ENCODE measurements around the gene QDPR.

Gene QDPR

DNA sequence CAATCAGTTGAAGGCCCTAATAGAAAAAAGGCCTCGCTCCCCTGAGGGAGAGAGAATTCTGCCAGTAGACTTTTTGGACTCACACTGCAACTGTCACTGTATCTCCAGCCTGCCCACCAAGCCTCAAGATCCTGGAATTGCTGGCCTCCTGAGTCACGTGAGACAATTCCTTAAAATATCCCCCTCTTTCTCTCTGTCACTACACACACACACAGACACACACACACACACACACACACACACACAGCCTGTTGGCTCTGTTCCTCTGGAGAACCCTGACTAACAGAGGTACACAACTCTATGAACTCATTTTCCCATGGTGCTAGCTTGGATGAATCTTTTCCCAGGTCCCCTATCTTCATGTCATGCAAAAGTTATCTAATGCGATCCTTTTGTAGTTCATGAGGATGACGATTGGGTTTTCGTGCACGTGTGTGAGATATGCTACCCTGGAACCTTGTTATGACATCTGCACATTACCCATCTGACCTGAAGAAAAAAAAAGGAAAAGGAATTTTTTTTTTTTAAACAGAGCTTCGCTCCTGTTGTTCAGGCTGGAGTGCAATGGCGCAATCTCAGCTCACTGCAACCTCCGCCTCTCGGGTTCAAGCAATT, 16.8 kb upstream of the QDPR start:
- DNase-seq (ENCODE audit: low spot score) = no peak

DNA sequence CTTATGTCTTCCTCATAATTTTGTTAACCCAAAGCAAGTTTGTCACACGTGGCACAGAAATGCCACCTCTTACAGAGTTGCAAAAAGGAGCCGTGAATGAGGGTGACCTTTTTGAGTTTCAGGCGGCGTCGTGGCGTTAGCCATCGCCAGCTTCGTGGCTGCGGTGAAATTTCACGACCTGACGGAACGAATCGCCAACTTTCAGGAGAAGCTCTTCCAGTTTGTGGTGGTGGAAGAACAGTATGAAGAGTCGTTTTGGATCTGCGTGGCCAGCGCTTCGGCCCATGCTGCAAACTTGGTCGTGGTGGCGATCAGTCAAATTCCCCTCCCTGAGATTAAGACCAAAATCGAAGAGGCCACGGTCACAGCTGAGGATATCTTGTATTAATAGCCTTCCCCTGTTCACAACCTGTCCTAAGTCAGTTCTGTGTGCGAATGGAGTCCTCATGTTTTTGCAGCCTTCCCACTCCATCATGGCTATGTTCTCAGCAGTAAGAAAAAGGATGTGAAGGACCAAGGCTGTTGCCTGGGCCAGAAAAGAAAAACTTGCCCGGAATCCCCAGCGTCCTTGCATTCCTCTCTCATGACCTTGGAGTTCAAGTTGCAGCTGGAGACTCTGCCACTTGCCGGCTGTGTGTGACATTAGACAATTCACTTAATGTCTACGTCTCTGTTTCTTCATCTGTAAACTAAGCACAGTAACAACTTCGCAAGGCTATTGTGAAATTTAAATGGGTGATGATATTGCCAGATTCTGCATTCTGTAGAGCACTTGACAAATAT, 15.0 kb upstream of the QDPR start:
- DNase-seq (ENCODE audit: low spot score) = no peak

DNA sequence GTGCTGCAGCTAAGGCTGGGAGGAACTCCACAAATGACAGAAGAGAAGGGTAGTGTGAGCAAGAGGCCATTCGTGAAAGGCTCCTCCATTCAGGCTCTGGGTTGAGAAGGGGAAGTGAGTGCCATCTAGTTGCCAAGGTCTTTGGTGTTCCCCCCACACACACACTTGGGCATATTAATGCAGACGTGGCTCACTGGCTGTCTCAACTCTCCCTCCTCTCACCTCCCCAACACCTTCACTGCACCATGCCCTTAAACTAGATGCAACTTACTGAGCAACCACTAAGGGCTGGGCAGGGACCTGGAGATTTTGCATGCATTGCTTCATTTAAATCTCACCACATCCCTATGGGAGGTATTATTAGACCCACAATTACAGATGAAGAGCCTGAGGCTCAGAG, 11.8 kb upstream of the QDPR start:
- DNase-seq (ENCODE audit: low spot score) = no peak

DNA sequence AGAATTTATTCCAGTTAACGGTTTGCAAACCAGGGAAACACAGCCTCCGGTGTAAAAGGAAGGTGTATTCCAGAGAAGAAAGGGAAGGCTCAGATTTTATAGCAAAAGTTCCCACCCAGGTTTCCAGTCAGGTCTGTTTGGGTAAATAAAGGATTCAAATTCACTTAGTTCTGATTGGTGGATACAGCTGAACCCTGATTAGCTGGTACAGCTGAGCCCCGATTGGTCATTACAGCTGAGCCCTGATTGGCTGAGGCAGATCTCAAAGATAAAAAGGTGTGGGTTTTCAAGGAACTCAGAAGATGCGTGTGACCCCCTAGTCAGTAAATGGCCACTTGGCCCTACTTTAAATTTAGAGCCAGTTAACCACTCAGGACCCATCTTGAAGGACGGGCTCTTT, 9.7 kb upstream of the QDPR start:
- DNase-seq (ENCODE audit: low spot score) = no peak

DNA sequence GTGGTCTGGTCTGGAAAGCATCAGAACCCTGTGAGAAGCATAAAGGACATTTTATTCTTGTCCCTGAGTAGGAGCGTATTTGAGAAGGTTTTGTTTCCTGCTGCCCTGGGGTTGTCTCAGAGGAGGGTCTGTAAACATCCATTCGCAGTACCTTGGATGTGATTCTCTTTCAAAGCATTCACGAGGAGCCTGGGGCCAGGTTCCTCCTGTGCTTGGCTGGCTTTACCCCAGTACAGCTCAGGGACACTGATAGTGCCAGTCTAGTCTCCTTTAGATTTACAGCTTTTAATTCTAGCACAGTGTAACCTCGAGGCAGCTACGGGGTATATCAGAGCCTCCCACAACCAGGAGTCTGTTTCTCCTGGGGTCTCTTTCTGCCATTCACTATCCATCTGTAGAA, 5.8 kb upstream of the QDPR start:
- no peak for DNase-seq (ENCODE audit: low spot score)

DNA sequence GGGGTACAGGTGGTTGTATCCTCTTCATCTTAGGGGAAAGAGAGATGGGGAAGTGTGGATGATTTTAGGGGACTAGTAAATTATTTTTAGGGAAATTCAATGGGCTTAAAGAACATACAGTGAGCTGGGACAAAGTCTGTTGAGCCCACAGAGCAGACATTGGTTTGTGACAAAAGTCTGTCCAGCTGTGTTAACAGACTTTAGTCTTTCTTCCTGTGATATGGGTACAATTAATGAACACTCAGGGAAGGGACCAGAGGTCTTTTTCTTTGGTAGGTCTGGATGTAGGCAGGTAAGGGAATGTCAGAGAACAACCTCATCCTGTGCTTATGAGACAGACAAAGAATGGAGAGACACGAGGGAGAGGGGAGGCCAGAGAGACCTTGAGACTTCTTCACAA, 5.1 kb upstream of the QDPR start:
- no peak for DNase-seq (ENCODE audit: low spot score)

DNA sequence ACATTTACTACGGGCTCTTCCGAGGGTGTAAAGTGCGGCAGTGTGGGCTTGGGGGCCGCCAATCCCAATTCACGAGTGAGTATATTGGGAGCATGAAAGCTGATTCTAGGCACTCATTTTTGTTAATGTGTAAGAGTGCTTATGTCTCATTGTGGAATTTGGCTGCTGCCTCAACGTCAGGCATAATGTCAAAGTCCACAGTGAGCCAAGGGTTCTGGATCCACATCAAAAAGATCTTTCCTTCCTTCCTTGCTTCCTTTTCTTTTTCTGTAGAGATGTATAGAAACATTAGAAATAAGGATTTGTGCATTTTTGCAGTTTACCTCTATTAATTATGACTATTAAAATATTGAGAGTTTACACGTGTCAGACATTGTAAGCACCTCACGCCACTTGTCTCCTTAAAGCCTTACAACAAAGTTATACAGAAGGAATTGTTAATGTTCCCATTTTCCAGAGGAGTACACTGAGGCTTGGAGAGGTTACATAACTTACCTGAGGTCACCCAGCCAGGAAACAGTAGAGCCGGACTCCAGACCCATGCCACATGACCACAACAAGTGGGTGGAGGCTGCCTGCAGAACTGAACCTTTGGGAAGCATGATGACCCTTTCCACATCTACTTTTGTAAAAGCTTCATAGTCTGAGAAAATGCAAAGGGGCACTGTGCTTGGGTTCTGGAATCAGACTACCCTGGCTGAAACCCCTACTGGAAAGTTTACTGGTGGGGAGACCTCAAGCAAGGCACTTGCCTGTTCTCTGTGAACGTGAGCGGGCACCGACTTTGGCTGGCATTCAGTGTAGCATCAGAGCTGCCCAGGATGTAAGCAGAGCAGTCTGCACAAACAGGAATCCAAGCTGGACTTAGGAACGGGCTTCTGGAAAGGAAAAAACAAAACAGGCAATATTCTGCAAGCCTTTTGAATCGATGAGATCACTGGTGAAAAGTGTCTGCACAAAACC, 3.8 kb upstream of the QDPR start:
- no peak for DNase-seq (ENCODE audit: low spot score)

DNA sequence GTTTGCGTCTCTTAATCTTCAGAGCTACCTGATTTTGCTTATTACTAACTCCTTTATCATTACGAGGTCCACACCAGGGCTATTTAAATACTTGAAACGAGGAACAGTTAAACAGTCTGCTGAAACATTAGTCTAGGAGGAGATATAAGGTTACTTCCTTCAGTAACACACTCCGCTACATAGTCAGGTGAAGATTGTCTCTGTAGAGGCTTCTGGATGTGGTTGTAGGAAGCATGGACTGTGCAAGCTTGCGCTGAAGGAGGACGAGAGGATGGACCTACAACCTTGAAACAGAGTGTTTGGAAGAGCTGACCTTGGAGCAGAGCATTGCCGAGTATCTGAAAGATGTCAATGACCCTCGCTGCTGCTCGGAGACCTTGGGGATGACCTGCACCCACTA, 3.0 kb upstream of the QDPR start, which contains the start of gene CLRN2:
Gene CLRN2, plus strand, starts transcription at position 301 of the 400 bp plus-strand sequence. CDS start 102 bp downstream, outside the sequence.
- no peak for DNase-seq (ENCODE audit: low spot score)

DNA sequence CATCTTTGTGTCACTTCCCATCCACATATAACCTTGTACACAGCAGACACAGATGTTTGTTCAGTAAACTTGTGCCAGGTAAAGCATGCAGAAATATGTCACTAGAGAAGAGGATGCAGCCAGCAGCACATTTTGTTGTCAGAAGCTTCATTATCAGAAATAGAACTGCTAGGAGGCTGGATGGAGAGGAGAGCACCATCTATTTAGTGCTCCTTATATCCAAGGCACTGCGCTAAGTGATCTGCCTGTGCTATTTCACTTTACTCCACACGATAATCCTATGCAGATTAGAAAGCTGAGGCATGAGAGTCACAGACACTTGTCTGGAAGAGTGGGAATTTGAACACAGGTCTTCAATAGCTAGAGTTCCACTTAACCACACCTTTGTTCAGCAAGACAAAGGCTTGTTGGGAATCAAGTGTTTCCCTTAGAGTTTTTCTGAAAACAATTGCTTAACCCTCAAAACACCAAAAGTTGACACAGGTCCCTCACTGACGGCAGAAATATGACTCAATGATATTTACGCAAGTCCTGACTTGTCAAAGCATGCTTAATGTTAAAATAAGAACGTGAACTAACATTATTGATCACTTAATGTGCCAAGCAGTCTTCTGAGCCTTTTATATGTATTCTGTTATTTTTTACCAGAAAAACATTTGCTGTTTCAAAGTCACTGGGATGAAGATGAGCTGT, 1.2 kb upstream of the QDPR start:
- DNase-seq (ENCODE audit: low spot score) = no peak

DNA sequence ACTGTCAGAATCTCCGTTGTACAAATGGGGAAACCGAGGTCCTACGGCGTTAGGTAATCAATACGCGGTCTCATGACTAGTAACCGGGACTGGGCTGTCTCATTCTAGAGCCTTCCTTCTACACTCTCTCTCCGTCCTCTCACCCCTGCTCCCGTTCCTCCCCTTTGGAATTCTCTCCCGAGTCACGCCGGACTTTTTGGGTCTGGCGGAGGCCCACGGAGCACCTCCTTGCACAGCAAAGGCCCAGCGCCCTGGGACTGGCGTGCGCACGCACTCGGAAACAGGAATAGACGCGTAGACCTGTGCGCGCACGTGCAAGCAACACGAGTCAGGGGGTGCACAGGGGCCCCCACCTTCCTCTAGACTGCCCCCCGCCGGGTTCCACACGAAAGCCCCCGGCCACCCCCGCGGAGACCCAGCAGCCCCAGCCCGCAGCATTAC, 361 bp downstream of the QDPR start:
- DNase-seq (ENCODE audit: low spot score) = peak; percentile 67

DNA sequence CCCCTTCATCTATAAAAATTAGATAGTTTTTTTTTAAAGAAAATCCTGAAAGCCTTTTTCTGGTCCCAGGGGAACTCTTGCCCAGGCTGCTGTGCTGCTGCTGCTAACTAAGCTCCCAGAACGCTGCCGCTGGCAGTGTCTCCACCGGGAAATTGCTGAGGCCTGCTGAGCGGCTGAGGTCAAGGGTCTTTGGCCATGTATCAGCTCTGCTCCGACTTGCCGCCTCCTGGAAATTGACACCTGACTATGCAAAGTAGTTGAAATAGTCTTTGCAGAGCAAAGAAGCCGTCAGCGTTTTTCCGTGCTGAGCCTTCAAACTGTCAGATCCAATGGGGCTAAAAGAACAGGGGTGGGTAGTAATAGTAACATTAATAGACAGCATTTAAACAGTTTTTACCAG, 839 bp downstream of the QDPR start:
- DNase-seq (ENCODE audit: low spot score) = peak; percentile 52

DNA sequence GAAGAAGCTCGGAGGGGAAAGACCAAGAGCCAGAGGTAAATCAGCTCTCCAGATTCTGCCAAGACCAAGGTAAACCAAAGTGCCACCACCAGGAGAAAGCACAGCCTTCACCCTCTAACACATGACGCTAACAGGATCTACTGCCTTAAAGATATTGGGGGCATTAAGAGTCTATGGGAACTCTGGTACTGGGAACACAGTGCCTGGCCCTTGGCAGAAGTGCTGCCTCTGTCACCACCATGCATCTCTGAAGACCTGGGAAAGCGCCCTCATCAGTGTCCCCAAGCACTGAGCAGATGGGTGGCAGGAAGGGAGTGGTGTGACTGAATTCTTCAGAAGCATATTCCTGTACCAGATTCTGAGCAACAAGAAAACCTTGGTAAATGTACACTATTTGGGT, 1.3 kb downstream of the QDPR start:
- DNase-seq (ENCODE audit: low spot score) = peak; percentile 43

DNA sequence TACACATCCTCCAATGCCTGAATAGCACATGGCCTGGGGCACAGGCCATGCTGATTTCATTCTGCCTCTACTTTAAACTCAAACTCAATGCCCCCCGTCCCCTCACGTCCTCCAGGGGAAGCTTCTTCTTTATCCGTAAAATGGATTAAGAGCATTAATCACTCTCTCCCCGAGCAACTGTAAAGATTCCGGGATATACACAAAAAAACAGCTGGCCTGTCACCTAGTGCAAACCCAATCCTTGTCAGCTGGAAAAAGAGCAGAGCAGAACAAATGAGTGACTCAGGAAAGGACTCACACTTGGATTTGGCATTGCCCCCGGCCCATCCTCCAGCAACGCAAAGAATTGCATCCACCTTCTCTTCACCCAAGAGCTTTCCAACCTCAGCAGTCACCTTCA, 7.8 kb downstream of the QDPR start:
- DNase-seq (ENCODE audit: low spot score) = no peak

DNA sequence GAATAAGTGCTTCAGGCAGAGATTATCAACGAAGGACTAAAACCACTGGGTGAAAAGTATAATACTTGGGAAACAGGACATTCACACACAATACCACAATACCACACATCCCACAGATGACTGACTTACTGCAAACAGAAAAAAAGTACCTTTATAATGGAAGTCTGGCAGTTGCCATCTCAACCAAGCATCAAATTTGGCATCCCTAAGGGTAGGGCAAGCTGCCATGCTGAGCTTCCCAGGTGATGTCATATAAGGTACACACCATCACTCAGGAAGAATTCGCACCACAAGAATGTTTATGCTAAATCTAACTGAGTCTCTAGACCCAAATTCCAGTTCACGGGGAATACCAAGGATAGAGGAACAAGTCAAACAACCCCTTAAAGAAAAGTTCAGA, 9.1 kb downstream of the QDPR start:
- DNase-seq (ENCODE audit: low spot score) = no peak

DNA sequence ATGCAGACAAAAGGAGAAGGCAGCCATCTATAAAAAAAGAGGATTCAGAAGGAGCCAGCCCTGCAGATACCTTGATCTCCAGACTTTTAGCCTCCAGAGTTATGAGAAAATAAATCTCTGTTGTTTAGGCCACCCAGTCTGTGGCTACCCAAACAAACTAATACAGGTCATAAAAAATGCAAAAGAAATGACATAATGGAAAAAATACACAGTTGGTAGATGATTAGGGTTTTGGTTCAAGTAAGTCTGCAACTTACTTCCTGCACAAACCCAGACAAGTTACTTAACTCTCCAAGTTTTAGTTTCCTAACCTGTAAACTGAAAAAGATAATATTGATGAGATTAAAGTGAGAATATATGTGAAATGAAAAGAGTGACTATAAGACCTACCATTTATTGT, 11.3 kb downstream of the QDPR start:
- DNase-seq (ENCODE audit: low spot score) = no peak

DNA sequence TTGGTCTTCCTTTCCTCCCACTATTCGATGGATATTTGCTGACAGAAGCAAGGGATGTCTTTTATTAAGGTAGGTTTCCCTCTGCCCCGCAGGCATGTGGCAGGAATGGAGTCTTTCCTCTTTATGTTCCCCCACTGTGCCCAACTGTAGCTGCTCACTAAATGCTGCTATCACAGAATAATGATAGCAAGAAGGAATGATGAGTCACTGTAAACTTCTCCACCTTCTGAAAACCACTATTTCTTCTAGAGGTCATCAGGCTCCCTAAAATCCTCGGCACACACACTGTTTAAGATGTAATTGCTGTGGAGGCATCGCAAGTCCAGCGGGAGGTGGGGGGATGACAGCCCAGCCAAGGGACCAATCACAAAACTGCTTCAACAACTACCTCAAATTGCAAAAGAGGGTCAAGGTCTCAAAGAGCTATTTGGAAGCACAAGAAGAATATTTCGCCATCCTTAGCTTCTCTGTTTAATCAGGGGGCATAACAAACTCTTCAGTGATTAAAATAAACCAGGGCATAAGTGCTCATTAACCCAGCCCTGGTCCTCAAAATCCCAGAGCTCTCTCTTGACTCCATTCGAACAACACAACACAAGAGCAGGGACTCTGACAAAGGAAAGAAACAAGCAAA, 13.9 kb downstream of the QDPR start:
- no peak for DNase-seq (ENCODE audit: low spot score)

DNA sequence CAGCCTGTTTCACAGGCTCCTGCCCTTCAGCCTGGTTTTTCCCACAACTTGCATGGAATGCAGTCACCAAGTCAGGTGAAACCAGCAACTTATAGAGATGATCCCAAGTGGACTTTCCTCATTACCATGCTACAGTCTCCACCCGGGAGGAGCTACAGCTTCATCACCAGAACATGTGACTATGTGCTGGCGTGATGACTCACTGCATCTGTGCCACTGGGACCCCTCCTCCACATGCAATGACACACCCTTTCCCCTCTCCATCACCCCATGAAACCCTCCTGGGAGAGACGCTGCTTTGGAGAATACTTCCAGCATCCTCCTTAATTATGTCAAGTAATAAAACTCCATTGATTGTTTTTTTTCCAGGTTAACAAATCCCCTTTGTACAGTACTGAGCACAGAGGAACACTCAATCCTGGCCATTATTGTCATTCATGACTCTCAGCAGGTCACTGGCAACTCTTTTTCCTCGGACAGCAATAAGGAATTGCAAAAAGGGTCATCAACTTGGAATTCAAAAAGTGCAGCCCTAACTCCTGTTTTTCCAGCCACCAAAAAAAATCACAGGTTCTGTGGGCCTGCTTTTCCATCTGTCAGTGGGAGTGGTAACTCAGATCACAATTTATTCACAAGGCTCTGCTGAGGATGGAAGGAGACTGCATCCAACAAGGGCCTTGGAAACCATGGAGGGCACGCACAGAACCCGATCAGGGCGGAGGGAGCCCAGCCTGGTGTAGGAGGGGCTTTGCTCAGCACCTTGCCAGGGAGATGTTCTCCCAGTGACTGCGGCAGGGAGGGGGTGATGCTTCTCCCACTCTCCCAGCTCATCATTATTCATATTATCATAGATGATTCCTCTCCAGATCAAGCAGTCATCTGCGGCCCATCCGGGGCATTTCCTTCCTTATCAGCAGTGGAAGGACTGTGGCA, 17.4 kb downstream of the QDPR start:
- DNase-seq (ENCODE audit: low spot score) = peak; percentile 66

DNA sequence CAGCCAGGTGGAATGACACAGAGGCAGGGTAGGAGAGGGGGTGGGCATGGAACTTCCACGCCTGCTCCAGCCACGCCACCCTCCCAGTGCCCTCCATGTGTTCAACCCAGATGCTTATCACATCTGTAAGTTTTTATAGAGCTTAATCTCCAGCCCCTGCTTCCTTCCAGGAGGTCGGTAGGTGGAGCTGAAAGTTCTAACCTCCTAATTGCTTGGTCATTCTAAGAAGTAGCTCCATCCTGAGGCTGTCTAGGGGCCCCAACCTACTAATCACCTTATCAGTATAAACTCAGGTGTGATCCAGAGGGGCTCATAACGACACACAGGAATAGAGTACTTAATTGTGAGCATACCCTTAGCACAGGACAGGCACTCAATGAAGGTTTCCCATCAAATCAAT, 18.3 kb downstream of the QDPR start:
- DNase-seq (ENCODE audit: low spot score) = no peak

DNA sequence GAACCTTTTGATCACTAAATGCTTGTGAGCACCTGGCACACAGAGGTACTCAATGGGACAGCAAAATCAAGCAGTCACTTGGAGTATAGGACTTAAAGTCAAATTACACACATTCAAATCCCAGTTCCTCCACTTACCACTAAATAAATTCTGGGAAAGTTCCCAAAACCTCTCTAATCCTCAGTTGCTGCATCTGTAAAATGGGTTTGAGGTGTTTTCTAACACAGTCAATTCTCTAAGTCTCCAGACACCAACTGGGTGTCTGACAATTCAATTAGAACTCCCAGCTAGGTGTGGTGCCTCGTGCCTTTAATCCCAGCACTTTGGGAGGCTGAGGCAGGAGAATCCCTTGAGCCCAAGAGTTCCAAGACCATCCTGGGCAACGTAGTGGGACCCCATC, 19.0 kb downstream of the QDPR start:
- DNase-seq (ENCODE audit: low spot score) = no peak

DNA sequence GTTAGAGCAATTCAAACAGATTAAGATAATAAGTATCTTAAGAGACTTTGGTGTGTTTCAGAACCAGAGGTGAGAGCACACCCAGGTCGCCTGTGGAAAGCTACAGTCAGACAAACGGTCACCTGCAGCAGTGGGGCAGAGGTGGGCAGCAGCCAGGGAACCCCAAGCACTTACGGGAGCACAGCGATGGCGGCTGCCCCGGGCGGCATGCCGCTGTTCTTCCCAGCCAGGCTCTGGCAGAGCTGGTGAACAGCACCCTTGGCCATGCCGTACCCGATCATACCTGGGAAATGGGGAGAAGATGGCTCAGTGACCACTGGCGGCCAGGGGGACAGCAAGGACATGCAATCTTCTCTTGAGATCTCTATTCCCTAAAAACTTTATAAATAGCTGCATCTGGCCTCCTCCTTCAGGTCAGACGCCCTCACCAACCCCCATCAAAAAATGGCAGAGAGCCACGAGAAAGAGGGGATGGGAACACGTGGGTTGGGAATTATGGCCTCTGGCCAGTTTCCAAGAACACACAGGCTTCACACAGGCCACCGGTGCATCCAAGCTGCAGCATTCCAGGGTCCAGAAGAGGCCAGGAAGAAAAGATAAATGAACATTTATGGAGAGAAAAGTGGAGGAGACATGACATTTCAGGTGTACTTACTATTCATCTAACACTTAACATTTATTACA, 19.7 kb downstream of the QDPR start:
- DNase-seq (ENCODE audit: low spot score) = no peak
